Effector memory CD4-positive, alpha-beta T cell (primary cell): ENCODE measurements around the gene KRTAP12-1.
"Not testable (repeated sequence)": the region's sequence is repeated elsewhere in the genome, so short reads cannot be mapped to it uniquely, and the experiment has no call there.

Experiments used
- DNase-seq, 3 donors: peaks; one replicate each; pipeline ENCODE4 v3.0.0-alpha.2; 2020
- H3K27ac ChIP-seq: 2 replicates; pipeline ENCODE4 v1.7.0; 2013; ENCODE audit warnings: mild to moderate bottlenecking, low read length, moderate library complexity; ENCODE audit not compliant: insufficient read depth, poor library complexity, severe bottlenecking
- H3K27me3 ChIP-seq: replicated peaks from 2 replicates; pipeline ENCODE4 v1.7.0; 2013; ENCODE audit warnings: mild to moderate bottlenecking, low read length; ENCODE audit not compliant: insufficient read depth, control insufficient read depth, poor library complexity, severe bottlenecking
- H3K36me3 ChIP-seq: 2 replicates; pipeline ENCODE4 v1.7.0; 2013; ENCODE audit warnings: mild to moderate bottlenecking, low read length, moderate library complexity; ENCODE audit not compliant: control insufficient read depth, insufficient read depth
- H3K4me1 ChIP-seq: 2 replicates; pipeline ENCODE4 v1.7.0; 2013; ENCODE audit warnings: low read length, mild to moderate bottlenecking; ENCODE audit not compliant: control insufficient read depth, insufficient read depth, poor library complexity, severe bottlenecking
- H3K4me3 ChIP-seq: 2 replicates; pipeline ENCODE4 v1.7.0; 2013; ENCODE audit warnings: low read length, low read depth, mild to moderate bottlenecking; ENCODE audit not compliant: insufficient read depth, poor library complexity, severe bottlenecking
- H3K9me3 ChIP-seq: 2 replicates; pipeline ENCODE4 v1.7.0; 2013; ENCODE audit warnings: mild to moderate bottlenecking, low read length, moderate library complexity; ENCODE audit not compliant: control insufficient read depth

Gene KRTAP12-1

DNA sequence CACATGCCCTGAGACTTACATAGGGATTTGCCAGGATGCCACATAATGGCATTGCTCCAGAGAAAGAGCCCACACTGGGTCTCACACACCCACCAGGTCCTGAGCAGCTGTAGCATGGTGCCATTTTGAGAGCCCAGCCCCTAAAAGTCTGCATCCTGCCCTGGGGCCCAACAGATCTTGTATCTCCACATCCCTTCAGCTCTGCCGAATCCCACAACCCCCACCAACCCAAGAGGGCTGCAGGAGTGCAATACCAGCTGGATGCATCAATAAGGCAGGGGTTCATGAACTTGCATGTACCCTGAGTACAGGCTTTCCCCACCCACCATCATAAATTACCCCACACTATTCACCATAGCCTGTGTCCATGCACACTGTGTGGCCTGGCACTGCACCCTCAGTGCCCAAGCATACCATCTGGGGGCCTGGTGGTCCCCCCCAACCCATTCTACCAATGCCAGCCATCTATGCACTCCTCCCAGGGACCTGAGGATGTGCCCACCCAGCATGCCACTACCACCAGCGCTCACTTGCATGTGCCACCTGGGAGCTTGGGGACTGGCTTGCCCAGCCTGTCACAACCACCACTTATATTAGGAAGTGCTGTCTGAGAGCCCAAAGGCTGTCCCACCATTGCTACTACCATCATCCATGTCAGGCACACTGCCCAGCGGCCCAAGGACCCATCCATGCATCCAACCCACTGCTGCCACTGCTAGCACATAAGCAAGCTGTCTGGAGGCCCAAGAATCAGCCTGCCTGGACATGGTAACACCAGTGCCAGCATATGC, 11.1 kb downstream of the KRTAP12-1 start:
- H3K36me3 ChIP-seq = no peaks in the 10 kb centered on the region
- no peaks in the 10 kb centered on the region for H3K27me3 ChIP-seq
- peaks cover 6% of the 10 kb centered on the region for H3K9me3 ChIP-seq
- DNase-seq = no peak
- H3K4me3 ChIP-seq = no peak overlapping the region
- no peaks in the 10 kb centered on the region for H3K4me1 ChIP-seq
- no peak overlapping the region for H3K27ac ChIP-seq

DNA sequence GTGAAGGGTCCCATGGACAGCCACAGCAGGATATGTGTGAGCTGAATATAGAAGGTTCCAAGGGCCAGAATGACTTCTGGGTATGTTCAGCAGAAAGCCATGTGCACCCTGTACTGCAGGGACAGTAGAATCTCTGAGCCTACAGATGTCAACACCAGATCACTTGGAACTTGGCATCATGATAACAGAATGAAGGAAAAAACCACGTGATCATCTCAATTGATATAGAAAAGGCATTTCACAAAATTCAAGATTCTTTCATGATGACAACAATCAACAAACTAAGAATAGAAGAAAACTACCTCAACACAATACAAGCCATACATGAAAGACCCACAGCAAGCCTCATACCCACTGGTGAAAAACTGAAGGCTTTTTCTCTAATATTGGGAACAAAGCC, 14.4 kb downstream of the KRTAP12-1 start:
- H3K36me3 ChIP-seq = no peaks in the 10 kb centered on the region
- no peaks in the 10 kb centered on the region for H3K4me1 ChIP-seq
- no peaks in the 10 kb centered on the region for H3K27me3 ChIP-seq
- no peak overlapping the region for H3K27ac ChIP-seq
- peaks cover 6% of the 10 kb centered on the region for H3K9me3 ChIP-seq
- DNase-seq = no peak
- no peak overlapping the region for H3K4me3 ChIP-seq

- Histone ChIP-seq H3K27ac (no peak within 1 kb of the TSS), H3K36me3 (no peaks in the 10 kb centered on the region), H3K9me3 (peaks cover 4% of the 10 kb centered on the region), H3K4me1 (no peaks in the 10 kb centered on the region), H3K27me3 (no peaks in the 10 kb centered on the region), H3K4me3 (no peak within 1 kb of the TSS)
- DNase-seq = no peak
These were observed 15.3 kb downstream of the KRTAP12-1 start, which contains the start of gene KRTAP12-2 for GRCh38 chr21:44666401-44667320. KRTAP12-2 (minus strand) TSS chr21:44666927; CDS start chr21:44666886, 41 bp downstream.

DNA sequence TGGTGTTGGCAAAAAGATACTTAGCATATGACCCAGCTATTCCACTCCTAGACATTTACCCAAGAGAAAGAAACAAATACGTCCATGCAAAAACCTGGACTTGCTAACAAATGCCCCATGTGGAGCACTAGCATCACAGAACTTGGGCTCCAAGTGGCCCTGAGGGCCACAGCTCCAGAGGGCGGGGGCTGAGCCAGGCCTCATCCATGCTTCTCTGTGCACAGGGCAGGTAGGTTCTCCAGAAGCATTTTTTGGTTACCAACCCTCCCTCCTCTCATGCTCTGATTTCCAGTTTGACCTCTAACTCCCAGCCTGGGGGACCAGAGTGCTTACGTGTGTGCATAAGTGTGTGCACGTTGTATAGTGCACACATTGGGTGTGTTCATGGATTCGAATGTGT, 17.3 kb downstream of the KRTAP12-1 start:
- no peak for DNase-seq
- Histone ChIP-seq H3K4me1 (peaks cover 1% of the 10 kb centered on the region), H3K36me3 (no peaks in the 10 kb centered on the region), H3K9me3 (no peaks in the 10 kb centered on the region), H3K27me3 (no peaks in the 10 kb centered on the region), H3K4me3 (no peak overlapping the region), H3K27ac (no peak overlapping the region)

DNA sequence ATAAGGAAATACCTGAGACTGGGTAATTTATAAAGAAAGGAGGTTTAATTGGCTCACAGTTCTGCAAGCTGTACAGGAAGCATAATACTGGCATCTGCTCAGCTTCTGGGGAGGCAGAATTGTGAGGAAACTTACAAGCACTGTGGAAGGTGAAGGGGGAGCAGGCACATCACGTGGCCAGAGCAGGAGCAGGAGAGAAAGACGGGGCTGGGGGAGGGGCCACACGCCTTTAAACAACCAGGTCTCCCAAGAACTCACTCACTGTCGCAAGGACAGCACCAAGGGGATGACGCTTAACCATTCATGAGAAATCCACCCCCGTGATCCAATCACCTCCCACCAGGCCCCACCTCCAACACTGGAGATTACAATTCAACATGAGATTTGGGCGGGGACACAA, 20.4 kb downstream of the KRTAP12-1 start:
- DNase-seq, H3K36me3 ChIP-seq, H3K4me3 ChIP-seq, H3K9me3 ChIP-seq, H3K27ac ChIP-seq, H3K27me3 ChIP-seq: not testable (repeated sequence)
- peaks cover 29% of the 10 kb centered on the region for H3K4me1 ChIP-seq

DNA sequence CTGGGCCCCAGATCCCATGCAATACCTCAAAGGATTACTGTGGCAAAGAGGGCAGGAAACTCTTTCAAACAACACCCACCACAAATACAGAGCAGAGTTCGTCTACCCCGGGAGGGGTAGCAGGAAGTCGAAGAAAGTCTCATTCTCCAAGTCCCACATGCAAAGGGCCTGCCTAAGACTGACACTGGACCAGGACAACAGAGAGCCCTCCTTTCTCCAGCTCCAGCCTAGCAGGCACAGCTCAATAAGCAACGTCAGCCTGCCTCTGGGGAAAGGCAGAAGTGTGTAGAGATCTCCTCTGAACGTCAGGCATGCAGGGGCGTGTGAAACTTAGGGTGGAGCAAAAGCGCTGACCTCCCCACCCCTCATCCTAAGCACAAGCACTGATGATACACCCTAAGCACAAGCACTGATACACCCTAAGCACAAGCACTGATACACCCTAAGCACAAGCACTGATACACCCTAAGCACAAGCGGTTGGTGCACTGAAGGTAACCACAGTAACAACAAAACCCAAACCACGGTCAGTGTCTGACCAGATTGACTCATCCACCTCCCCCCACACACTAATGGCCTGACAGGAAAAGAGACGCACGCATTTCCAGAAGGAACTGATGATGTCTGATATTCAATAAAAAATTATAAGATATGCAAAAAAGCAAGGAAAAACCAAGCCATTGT, 22.9 kb downstream of the KRTAP12-1 start:
- peaks cover 40% of the 10 kb centered on the region for H3K4me1 ChIP-seq
- H3K36me3 ChIP-seq = no peaks in the 10 kb centered on the region
- H3K27ac ChIP-seq = peak overlapping the region; percentile 63
- no peak overlapping the region for H3K4me3 ChIP-seq
- no peaks in the 10 kb centered on the region for H3K27me3 ChIP-seq
- no peak for DNase-seq
- H3K9me3 ChIP-seq = no peaks in the 10 kb centered on the region

- H3K4me1 ChIP-seq = peaks cover 45% of the 10 kb centered on the region
These were observed 23.4 kb downstream of the KRTAP12-1 start for GRCh38 chr21:44658541-44658910.

GRCh38 chr21:44657635-44658540, 24.1 kb downstream of the KRTAP12-1 start, which contains the start of gene KRTAP12-3:
KRTAP12-3 (plus strand) TSS chr21:44657932; CDS start chr21:44657980, 48 bp downstream.
- Histone ChIP-seq H3K27ac (peak within 1 kb of the TSS; percentile 63), H3K27me3 (no peaks in the 10 kb centered on the region), H3K4me1 (peaks cover 46% of the 10 kb centered on the region), H3K36me3 (no peaks in the 10 kb centered on the region), H3K9me3 (no peaks in the 10 kb centered on the region), H3K4me3 (no peak within 1 kb of the TSS)
- DNase-seq = peak; percentile 41 to 62 (median 43)

More at GRCh38 chr21:44658541-44658910, 23.4 kb downstream of the KRTAP12-1 start:
- DNase-seq = no peak
- Histone ChIP-seq H3K9me3 (no peaks in the 10 kb centered on the region), H3K27me3 (no peaks in the 10 kb centered on the region), H3K4me3 (no peak overlapping the region), H3K27ac (peak overlapping the region; percentile 63), H3K36me3 (no peaks in the 10 kb centered on the region)

GRCh38 chr21:44656868-44657267, 25.1 kb downstream of the KRTAP12-1 start:
- Histone ChIP-seq H3K36me3 (no peaks in the 10 kb centered on the region), H3K4me1 (peaks cover 46% of the 10 kb centered on the region), H3K4me3 (no peak overlapping the region), H3K9me3 (no peaks in the 10 kb centered on the region), H3K27ac (peak overlapping the region; percentile 63), H3K27me3 (no peaks in the 10 kb centered on the region)
- DNase-seq = no peak
